Activated CD4-positive, alpha-beta T cell treated with anti-CD3 and anti-CD28 coated beads for 4 hours (primary cell): Measurements from ENCODE around the gene UPK3B.
"Not testable (repeated sequence)": the region's sequence is repeated elsewhere in the genome, so short reads cannot be mapped to it uniquely, and the experiment has no call there.

Source experiments
- DNase-seq, 2 donors: peaks; one replicate each; pipeline ENCODE4 v3.0.0-alpha.2; 2020

UPK3B gene

GRCh38 chr7:76514926-76515771 is 4.8 kb downstream of the UPK3B start:
- DNase-seq, result no peak

GRCh38 chr7:76515999-76516443 is 5.7 kb downstream of the UPK3B start:
- DNase-seq, result no peak

GRCh38 chr7:76516932-76517331 is 6.6 kb downstream of the UPK3B start:
- not testable (repeated sequence) for DNase-seq

GRCh38 chr7:76526183-76526582 is 15.8 kb downstream of the UPK3B start:
- not testable (repeated sequence) for DNase-seq

- not testable (repeated sequence) for DNase-seq
Observed at GRCh38 chr7:76531643-76532042, 21.3 kb downstream of the UPK3B start.

GRCh38 chr7:76543197-76543596 is 32.8 kb downstream of the UPK3B start, which contains the start of gene SPDYE16:
SPDYE16 (minus strand) TSS chr7:76543297; CDS start chr7:76541459, 1,838 bp downstream.
- DNase-seq, result not testable (repeated sequence)

- DNase-seq, result peak; percentile 79 to 92
Observed at GRCh38 chr7:76549025-76549854, 38.9 kb downstream of the UPK3B start.

GRCh38 chr7:76549855-76550248 is 39.5 kb downstream of the UPK3B start:
- peak in 1 of 2 donors; percentile 7 for DNase-seq

GRCh38 chr7:76551992-76552391 is 41.6 kb downstream of the UPK3B start:
- DNase-seq, result not testable (repeated sequence)

GRCh38 chr7:76559685-76560084 is 49.3 kb downstream of the UPK3B start:
- DNase-seq, result not testable (repeated sequence)

- DNase-seq, result not testable (repeated sequence)
Observed at GRCh38 chr7:76560157-76560556, 49.8 kb downstream of the UPK3B start.

- DNase-seq, result not testable (repeated sequence)
Observed at GRCh38 chr7:76561342-76561741, 51.0 kb downstream of the UPK3B start.

GRCh38 chr7:76565001-76565400 is 54.6 kb downstream of the UPK3B start:
- DNase-seq, result not testable (repeated sequence)
